Breast epithelium (tissue), 4 donors: ENCODE measurements around the gene FDXACB1. TPM values are rescaled to one million over a fixed set of nuclear protein-coding genes. Genes with fewer than 3 reads are reported as not detected.

Source experiments
- DNase-seq, 2 donors: peaks; one replicate each; pipeline ENCODE4 v3.0.0-alpha.2; 2019; ENCODE audit warnings: low spot score in 2 of 2
- H3K27ac ChIP-seq, 2 donors: fragments of 200-600 bp; sonication (generic) in 1 of 2; one replicate each; pipeline ENCODE4 v1.5.1; 2016 to 2019; ENCODE audit warnings: mild to moderate bottlenecking in 1 of 2
- H3K27me3 ChIP-seq, 2 donors: fragments of 200-600 bp; sonication (generic) in 1 of 2; one replicate each; pipeline versions ENCODE4 v1.5.1 to v1.6.0; 2017 to 2019; ENCODE audit warnings: control low read depth in 1 of 2, mild to moderate bottlenecking in 1 of 2
- H3K36me3 ChIP-seq: fragments of 200-600 bp; one replicate; pipeline ENCODE4 v1.5.1; 2019
- H3K4me1 ChIP-seq, 2 donors: fragments of 200-600 bp; sonication (generic); one replicate each; pipeline ENCODE4 v1.5.1; 2016 to 2019; ENCODE audit warnings: control low read depth in 1 of 2
- H3K4me3 ChIP-seq, 3 donors: fragments of 200-600 bp; sonication (generic); 1 replicate in 2 of 3; 2 replicates in 1 of 3; pipeline ENCODE4 v1.5.1; 2016 to 2019; ENCODE audit warnings: mild to moderate bottlenecking in 3 of 3, moderate library complexity in 2 of 3
- H3K9me3 ChIP-seq, 2 donors: fragments of 200-600 bp; sonication (generic) in 1 of 2; one replicate each; pipeline ENCODE4 v1.5.1; 2016 to 2019; ENCODE audit warnings: control low read depth in 1 of 2
- CTCF ChIP-seq, 3 donors: fragments of 450-650 bp; IDR thresholded peaks; one replicate each; pipeline ENCODE4 v1.5.1; 2016 to 2017; ENCODE audit warnings: antibody characterized with exemption in 3 of 3, mild to moderate bottlenecking in 3 of 3, moderate library complexity in 3 of 3
- POLR2A ChIP-seq: fragments of 450-650 bp; IDR thresholded peaks from one replicate; pipeline ENCODE4 v1.6.1; 2016; ENCODE audit warnings: antibody characterized with exemption, mild to moderate bottlenecking, moderate library complexity
- POLR2AphosphoS5 ChIP-seq, 3 donors: sonication (generic); formaldehyde crosslinking; IDR thresholded peaks; one replicate each; pipeline ENCODE4 v1.6.1; 2017; ENCODE audit warnings: antibody characterized with exemption in 3 of 3
- intact Hi-C: fragments of 100-400 bp; cut with DNase I; formaldehyde crosslinking; loops from one replicate; pipeline ENCODE4 v1.15.1; 2023; ENCODE audit warnings: low total_unique reads
- total RNA-seq, 3 donors: library from RNA; depleted of rRNA; stranded (reverse); fragments of >200 nt; gene quantifications; one replicate each; pipeline ENCODE4 v1.1.0, GENCODE V29; 2016

FDXACB1 gene
- total RNA-seq, 3 donors from 2014 or later, result 1.6 to 3.7 (median 3.3) TPM

- peak; percentile 82 to 86 for DNase-seq
- H3K27ac ChIP-seq, result peak within 1 kb of the TSS; percentile 90 to 96
- no peaks in the 10 kb centered on the region for H3K9me3 ChIP-seq
- no peaks in the 10 kb centered on the region for H3K27me3 ChIP-seq
- H3K4me1 ChIP-seq, result peaks cover 0 to 3% of the 10 kb centered on the region in 2 donors
- peak within 1 kb of the TSS in 2 of 3 donors; percentile 40 to 53 for H3K4me3 ChIP-seq
- no peaks in the 10 kb centered on the region for H3K36me3 ChIP-seq
- intact Hi-C loops, result no loop called here
- peak in 2 of 3 donors; percentile 53 to 71 for TF ChIP-seq POLR2AphosphoS5 (IDR thresholded peaks at IDR 0.05)
- TF ChIP-seq CTCF (IDR thresholded peaks at IDR 0.05), result peak in 2 of 3 donors; percentile 13 to 23
- TF ChIP-seq POLR2A, result no peak
These were observed 39.7 kb upstream of the FDXACB1 start, which contains the start of gene C11orf52 for GRCh38 chr11:111918390-111919256. TSS of gene C11orf52 (plus strand) at chr11:111918913. CDS start at chr11:111918973, 60 bp downstream.

DNA sequence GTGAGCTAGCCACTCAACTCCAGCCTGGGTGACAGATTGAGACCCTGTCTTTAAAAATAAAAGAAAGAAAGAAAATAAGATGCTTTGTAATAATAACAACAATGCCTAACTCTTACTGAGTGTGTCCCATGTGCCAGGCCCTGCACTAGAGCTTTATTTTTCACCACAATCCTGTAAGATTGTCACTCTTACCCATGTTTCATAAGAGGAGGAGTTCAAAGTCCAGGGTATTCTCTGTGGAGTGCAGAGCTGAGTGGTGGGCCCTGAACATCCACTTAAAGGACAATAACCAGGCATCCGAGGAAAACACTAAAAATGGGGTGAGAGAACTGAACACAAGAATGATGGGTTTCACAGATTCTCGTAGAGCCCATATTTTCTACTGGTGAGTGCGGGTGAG, 38.8 kb upstream of the FDXACB1 start:
- no peaks in the 10 kb centered on the region for H3K36me3 ChIP-seq
- DNase-seq, result no peak
- TF ChIP-seq POLR2A, result no peak
- TF ChIP-seq CTCF (IDR thresholded peaks at IDR 0.05), result no peak
- no peak for TF ChIP-seq POLR2AphosphoS5 (IDR thresholded peaks at IDR 0.05)
- intact Hi-C loops, result no loop called here
- no peaks in the 10 kb centered on the region for H3K27me3 ChIP-seq
- no peaks in the 10 kb centered on the region for H3K9me3 ChIP-seq
- H3K4me1 ChIP-seq, result no peaks in the 10 kb centered on the region
- H3K4me3 ChIP-seq, result no peak overlapping the region
- H3K27ac ChIP-seq, result peak overlapping the region; percentile 90 to 96

DNA sequence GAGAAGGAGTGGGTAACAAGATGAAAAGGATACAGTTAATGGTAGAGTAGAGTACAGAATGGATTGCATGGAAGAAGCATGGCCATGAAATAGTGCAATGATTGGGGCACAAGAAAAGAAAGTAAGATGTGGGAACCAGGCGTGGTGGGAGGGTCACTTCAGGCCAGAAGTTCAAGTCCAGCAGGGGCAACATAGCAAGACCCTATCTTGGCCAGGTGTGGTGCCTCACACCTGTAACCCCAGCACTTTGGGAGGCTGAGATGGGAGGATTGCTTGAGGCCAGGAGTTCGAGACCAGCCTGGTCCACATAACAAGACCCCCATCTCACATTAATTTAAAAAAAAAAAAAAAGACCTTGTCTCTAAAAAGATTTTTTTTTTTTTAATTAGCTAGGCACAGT, 38.3 kb upstream of the FDXACB1 start:
- TF ChIP-seq CTCF (IDR thresholded peaks at IDR 0.05) (no peak), POLR2A (no peak), POLR2AphosphoS5 (IDR thresholded peaks at IDR 0.05) (no peak)
- intact Hi-C loops, result no loop called here

DNA sequence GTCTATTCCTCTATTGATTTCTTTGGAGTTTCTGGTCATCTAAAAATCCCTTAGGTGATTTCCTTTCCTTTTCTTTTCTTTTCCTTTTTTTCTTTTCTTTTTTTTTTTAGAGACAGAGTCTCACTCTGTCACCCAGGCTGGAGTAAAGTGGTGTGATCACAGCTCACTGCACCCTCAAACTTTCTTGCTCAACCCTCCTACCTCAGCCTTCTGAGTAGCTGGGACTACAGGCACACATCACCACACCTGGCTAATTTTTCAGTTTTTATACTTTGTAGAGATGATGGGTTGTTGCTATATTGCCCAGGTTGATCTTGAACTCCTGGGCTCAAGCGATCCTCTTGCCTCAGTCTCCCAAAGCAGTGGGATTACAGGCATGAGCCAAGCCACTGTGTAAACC, 37.8 kb upstream of the FDXACB1 start:
- intact Hi-C loops, result no loop called here
- Histone ChIP-seq H3K9me3 (no peaks in the 10 kb centered on the region), H3K4me1 (no peaks in the 10 kb centered on the region), H3K4me3 (no peak overlapping the region), H3K27me3 (no peaks in the 10 kb centered on the region), H3K36me3 (no peaks in the 10 kb centered on the region), H3K27ac (peak overlapping the region in 1 of 2 donors; percentile 96)
- TF ChIP-seq POLR2A, result no peak
- TF ChIP-seq CTCF (IDR thresholded peaks at IDR 0.05), result no peak
- TF ChIP-seq POLR2AphosphoS5 (IDR thresholded peaks at IDR 0.05), result no peak
- no peak for DNase-seq

More for the DNA sequence above, 38.3 kb upstream of the FDXACB1 start:
- Histone ChIP-seq H3K36me3 (no peaks in the 10 kb centered on the region), H3K27ac (peak overlapping the region in 1 of 2 donors; percentile 96), H3K9me3 (no peaks in the 10 kb centered on the region), H3K27me3 (no peaks in the 10 kb centered on the region), H3K4me3 (no peak overlapping the region), H3K4me1 (no peaks in the 10 kb centered on the region)
- no peak for DNase-seq

DNA sequence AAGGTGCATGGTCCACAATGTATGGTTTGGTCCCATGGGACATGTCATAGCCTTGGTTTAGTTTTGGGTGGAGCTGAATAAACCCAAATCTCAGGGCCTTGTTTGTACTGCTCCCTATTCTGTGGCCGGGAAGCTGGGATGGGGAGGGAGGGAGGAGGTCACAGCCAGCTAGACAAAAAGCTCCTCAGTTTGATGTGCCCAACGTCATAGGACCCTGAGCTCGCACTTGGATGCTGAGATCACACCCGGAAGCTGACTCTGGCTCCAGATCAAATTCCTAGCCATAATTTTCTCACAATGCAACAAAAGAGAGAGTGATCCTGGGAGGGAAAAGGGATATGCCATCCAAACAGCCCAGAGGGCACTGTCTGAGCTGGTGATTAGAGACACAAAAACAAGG, 35.0 kb upstream of the FDXACB1 start:
- Histone ChIP-seq H3K9me3 (no peaks in the 10 kb centered on the region), H3K4me1 (no peaks in the 10 kb centered on the region), H3K36me3 (no peaks in the 10 kb centered on the region), H3K27me3 (no peaks in the 10 kb centered on the region), H3K4me3 (peak overlapping the region; percentile 61 to 78 (median 63)), H3K27ac (peak overlapping the region; percentile 96 to 97)
- no peak for TF ChIP-seq POLR2A
- no peak for TF ChIP-seq CTCF (IDR thresholded peaks at IDR 0.05)
- peak in 1 of 3 donors; percentile 53 for TF ChIP-seq POLR2AphosphoS5 (IDR thresholded peaks at IDR 0.05)
- intact Hi-C loops, result no loop called here
- peak in 1 of 2 donors; percentile 80 for DNase-seq
